HG03571 (cell line): Measurements from ENCODE around the gene USP2.
A peak's percentile ranks its signal among the peaks of the same experiment; 100 is the strongest.

Experiments used
- ATAC-seq: cut with Tn5 transposase; IDR thresholded peaks from one replicate; pipeline ENCODE4 v1.9.1; 2021; ENCODE audit not compliant: unreplicated experiment

The USP2 gene

GRCh38 chr11:119323532-119324033, 57.9 kb downstream of the USP2 start:
- no peak for ATAC-seq

- ATAC-seq = no peak
Observed at GRCh38 chr11:119322921-119323531, 58.5 kb downstream of the USP2 start.

DNA sequence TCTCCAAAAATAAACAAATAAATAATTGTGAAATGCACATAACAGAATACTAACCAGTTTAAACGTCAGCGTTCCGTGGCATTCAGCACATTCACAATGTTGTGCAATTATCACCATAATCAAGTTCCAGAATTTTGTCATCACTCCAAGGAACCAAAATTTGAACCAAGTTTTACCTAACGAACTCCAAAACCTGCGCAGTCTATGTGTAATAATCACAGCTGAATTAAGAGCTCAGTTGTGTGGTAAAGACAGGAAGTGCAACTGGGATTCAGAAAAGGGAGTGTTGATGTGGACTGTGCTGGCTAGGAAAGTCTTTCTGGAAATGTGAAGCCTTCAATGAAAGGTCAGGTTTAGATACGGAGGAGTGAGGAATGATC, 59.1 kb downstream of the USP2 start:
- no peak for ATAC-seq

GRCh38 chr11:119320776-119321524, 60.5 kb downstream of the USP2 start:
- peak; percentile 56 for ATAC-seq

- no peak for ATAC-seq
Observed at GRCh38 chr11:119320240-119320775, 61.2 kb downstream of the USP2 start.

DNA sequence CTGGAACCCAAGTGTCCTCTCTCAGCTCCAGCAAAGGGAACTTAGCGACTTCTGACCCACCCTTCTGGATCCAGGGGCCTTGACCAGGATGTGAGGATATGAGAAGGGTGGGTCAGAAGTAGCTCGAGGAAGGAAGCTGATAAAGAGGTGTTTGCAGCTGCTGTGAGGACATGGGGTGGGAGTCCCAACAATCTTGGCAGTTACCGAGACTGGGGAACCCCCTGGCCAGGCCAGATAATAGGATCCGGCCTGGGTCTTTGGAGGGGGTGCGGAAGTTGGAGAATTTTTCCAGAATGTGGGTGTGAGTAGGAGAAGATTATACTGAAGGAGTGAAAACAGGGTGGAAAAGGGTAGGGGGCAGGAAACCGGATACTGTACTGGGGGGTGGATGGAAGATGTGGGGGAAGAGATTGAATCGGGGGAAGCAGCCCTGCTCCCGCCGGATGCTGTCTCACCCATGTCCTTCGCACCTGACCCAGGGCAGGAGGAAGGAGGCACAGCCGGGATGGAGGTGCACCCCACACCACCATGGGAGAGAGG, 61.7 kb downstream of the USP2 start:
- no peak for ATAC-seq

DNA sequence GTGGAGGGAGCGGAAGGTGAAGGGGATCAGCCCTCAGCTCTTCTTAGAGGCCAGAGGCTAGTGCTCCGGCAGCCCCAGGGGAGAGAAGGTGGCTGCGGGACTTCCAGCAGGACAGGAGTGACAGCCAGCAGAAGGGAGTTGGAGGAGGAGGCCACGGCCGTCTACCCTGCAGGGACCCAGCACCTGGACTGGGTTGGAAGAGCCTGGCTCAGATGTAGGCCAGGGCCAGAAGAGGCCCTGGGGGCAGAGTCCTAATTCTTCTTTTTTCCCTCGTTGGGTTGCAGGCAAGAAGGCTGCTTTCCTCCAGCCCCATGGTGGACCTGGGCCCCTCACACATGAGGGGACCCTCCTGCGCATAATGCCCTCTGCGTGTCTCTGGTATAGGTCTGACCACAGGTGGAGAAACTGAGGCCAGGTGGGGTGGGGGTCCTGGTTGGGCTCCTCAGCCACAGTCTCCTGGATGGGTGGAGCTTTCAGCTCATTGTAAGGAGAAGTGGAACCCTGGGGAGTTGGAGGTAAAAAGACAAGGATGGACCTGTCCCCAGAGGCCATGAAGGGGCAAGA, 62.3 kb downstream of the USP2 start:
- no peak for ATAC-seq

GRCh38 chr11:119318240-119319135, 63.0 kb downstream of the USP2 start:
- ATAC-seq = no peak

GRCh38 chr11:119317592-119318239, 63.8 kb downstream of the USP2 start:
- ATAC-seq = no peak

- no peak for ATAC-seq
Observed at GRCh38 chr11:119316729-119317591, 64.5 kb downstream of the USP2 start, which contains the start of gene MCAM. TSS of gene MCAM (minus strand) at chr11:119317130. CDS start at chr11:119317101, 29 bp downstream.

- ATAC-seq = no peak
Observed at GRCh38 chr11:119316016-119316728, 65.3 kb downstream of the USP2 start.

DNA sequence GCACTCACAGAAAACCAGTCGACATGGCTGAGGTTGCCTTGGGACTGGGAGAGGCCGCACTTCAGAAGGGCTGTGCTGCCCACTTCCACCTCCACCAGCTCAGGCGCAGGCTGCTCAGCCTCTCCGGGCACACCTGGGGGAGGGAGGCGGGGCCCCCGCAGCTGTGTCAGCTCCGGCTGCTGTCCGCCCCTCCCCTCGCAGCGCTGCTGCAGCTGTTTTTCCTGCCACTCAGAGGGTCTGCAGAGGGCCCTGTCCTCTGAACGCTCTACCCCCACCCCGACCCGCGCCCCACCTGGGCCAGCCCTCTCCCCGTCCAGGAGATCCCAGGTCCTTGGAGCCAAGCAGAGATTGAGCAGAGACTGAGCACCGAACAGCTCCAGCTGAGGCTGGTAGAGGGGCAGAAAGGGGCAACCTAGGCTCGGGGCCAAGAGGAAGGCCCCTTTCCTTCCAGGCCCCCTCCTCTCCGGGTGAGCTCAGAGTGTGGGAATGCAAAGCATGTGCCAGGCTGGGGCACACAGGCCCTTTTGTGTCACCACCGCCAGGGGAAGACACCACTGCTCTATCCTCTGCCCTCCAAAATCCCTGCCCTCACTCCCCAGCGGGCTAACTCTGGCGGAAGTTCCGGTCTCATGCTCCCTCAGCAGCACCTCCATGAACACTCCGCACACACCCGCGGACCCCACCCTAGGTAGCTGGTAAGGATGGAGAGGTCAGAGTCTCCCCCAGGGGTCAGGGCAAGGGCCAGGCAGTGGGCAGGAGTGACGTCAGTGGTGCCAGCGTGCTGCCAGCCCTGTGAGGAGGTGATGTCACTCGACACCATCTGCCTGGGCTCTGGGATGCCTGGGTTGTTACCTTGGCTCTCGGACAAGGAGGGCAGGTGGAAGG, 66.1 kb downstream of the USP2 start:
- no peak for ATAC-seq

DNA sequence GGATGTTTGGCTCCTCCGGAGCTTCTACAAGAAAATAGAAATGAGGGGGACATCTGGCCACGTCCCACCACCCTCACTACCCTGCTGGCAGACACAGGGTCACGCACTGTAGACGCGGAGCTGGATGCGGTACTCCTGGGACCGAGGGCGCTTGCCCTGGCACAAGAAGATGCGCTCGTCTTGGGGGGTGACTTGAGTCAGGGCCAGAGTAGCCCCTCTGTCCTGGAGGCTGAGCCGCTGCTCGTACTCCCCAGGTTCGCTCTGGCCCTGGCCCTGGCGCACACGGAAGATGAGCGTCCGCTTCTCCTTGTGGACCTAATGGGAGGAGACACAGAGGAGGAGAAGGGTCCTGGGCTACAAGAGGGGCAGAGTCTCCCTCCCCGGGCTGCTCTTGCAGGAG, 66.8 kb downstream of the USP2 start:
- no peak for ATAC-seq

- no peak for ATAC-seq
Observed at GRCh38 chr11:119310682-119311052, 70.8 kb downstream of the USP2 start.

GRCh38 chr11:119309953-119310681, 71.4 kb downstream of the USP2 start:
- no peak for ATAC-seq

DNA sequence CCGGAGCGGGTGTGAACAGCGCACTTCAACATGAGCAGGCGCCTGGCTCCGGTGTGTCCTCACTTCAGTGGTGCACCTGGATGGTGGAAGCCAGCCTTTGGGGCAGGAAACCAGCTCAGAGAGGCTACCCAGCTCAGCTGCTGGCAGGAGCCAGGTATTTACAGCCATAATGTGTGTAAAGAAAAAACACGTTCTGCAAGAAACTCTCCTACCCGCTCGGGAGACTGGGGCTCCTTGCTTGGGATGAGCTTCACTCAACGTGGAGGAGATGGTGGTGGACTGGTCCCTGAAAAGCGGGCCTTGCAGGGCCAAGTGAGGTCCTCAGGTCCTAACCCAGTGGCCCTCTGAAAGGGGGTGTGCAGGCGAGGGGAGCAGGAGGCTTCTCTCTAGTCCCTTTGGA, 72.1 kb downstream of the USP2 start:
- ATAC-seq = no peak

GRCh38 chr11:119307974-119308373, 73.5 kb downstream of the USP2 start:
- ATAC-seq = no peak
